Epithelial cell of esophagus (primary cell): ENCODE data around the gene SETD1A.

Experiments
- DNase-seq: peaks from one replicate; pipeline ENCODE4 v3.0.0; 2010; ENCODE audit warnings: low read depth
- H3K4me3 ChIP-seq: 2 replicates; pipeline ENCODE4 v1.5.1; 2011; ENCODE audit warnings: mild to moderate bottlenecking, low read length, control low read depth
- CTCF ChIP-seq: IDR thresholded peaks from 2 replicates; pipeline ENCODE4 v1.5.1; 2011; ENCODE audit warnings: low read depth, mild to moderate bottlenecking, low read length, control low read depth, inconsistent platforms; ENCODE audit not compliant: insufficient read depth; ENCODE audit errors: missing control alignments

Gene SETD1A

GRCh38 chr16:31005350-31006085 lies 48.0 kb downstream of the SETD1A start:
- no peak for DNase-seq
- TF ChIP-seq CTCF, result no peak
- H3K4me3 ChIP-seq, result no peak overlapping the region

GRCh38 chr16:31006086-31006385 lies 48.5 kb downstream of the SETD1A start:
- no peak for DNase-seq
- no peak overlapping the region for H3K4me3 ChIP-seq
- TF ChIP-seq CTCF, result no peak

- no peak for TF ChIP-seq CTCF
- no peak for DNase-seq
- no peak overlapping the region for H3K4me3 ChIP-seq
These were observed 49.0 kb downstream of the SETD1A start for GRCh38 chr16:31006589-31006988.

- DNase-seq, result no peak
- no peak for TF ChIP-seq CTCF
- no peak overlapping the region for H3K4me3 ChIP-seq
These were observed 50.1 kb downstream of the SETD1A start for GRCh38 chr16:31007684-31008083.

GRCh38 chr16:31008149-31008548 lies 50.6 kb downstream of the SETD1A start:
- no peak for TF ChIP-seq CTCF
- H3K4me3 ChIP-seq, result no peak overlapping the region
- peak; percentile 55 for DNase-seq

GRCh38 chr16:31008551-31008950 lies 51.0 kb downstream of the SETD1A start:
- no peak overlapping the region for H3K4me3 ChIP-seq
- TF ChIP-seq CTCF, result no peak
- DNase-seq, result no peak

GRCh38 chr16:31009120-31009519 lies 51.6 kb downstream of the SETD1A start:
- DNase-seq, result no peak
- no peak for TF ChIP-seq CTCF
- no peak overlapping the region for H3K4me3 ChIP-seq
